ENCODE measurements around the gene DROSHA. TPM values are rescaled to one million over a fixed set of nuclear protein-coding genes. Genes with fewer than 3 reads are reported as not detected.

Gene DROSHA
- total and polyA plus RNA-seq, 10 of the 15 experiments (the other 5 are each of a cell fraction or from before 2014, with no cell fraction given) = 27.9 to 55.0 (median 37.6) TPM

DNA sequence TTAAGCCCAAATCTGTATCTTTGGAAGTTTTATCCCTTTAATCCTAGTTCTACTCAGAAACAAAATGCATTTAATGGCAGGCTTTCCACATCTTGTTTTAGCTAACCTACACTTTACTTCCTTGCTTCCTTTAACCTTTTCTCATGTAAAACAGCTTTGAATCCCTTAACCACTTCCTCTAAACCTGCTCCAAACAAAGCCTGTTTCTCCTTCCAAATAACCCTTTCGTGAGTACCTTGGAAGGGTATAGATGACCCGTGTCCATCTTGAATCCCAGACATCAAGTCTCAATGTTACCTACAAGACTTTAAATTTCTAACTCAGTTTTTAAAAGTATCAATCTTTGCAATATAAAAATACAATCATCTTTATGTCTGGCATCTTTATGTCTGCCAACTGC, 78.4 kb downstream of the DROSHA start:
- DNase-seq (ENCODE audit: low read depth, low spot score) (no peak), FAIRE-seq (no peak), ATAC-seq (no peak)
- H3K4me2 ChIP-seq (ENCODE audit: control insufficient read depth, insufficient read depth) = no peak overlapping the region
- in situ Hi-C loops (cut with MboI) (no loop called here), intact Hi-C loops (cut with micrococcal nuclease; ENCODE audit: unreplicated experiment) (no loop called here)
- H3K79me2 ChIP-seq (ENCODE audit: control insufficient read depth, insufficient read depth, low read length) = no peaks in the 10 kb centered on the region
- no peak overlapping the region for H2AFZ ChIP-seq (ENCODE audit: control insufficient read depth, low read depth, low read length)
- H3K9me3 ChIP-seq (replicated peaks; ENCODE audit: control insufficient read depth, insufficient read depth, low read length) = no peaks in the 10 kb centered on the region; the same call in 1 of the 3 replicates
- no peak overlapping the region for H3K27ac ChIP-seq (ENCODE audit: control insufficient read depth, insufficient read depth)
- ChIA-PET RAD21 (ENCODE audit: unreplicated experiment) (no interaction called here), SMC1A (ENCODE audit: uncharacterized antibody, unreplicated experiment) (interaction anchor here (1.4 kb wide), 1 partner anchor 8 kb away, joined by 4 read pairs; no protein-coding TSS in a partner anchor), CTCF (no interaction called here), POLR2A (no interaction called here)
- H3K4me3 ChIP-seq = no peak overlapping the region
- no peaks in the 10 kb centered on the region for H3K27me3 ChIP-seq (replicated peaks in 1 of 2; ENCODE audit: control insufficient read depth in 2 of 2, insufficient read depth in 2 of 2, low read length in 1 of 2)
- TF ChIP-seq KAT2A (conservative IDR thresholded peaks at IDR 0.05; ENCODE audit: control insufficient read depth, low read depth, low read length) = no peak
- no peak for TF ChIP-seq ESRRA (IDR thresholded peaks at IDR 0.05; ENCODE audit: low read length)
- H3K4me1 ChIP-seq (ENCODE audit: control insufficient read depth, insufficient read depth, low read length) = no peaks in the 10 kb centered on the region
- WGBS (ENCODE audit: insufficient coverage, insufficient replicate concordance, low lambda C conversion rate, missing lambda C conversion rate) = 74% methylated on average over 2 of the region's 2 CpGs
- no peak overlapping the region for H3K9ac ChIP-seq (ENCODE audit: control insufficient read depth, insufficient read depth, low read length)
- H3K36me3 ChIP-seq (ENCODE audit: control insufficient read depth in 2 of 2, insufficient read depth in 2 of 2, low read length in 1 of 2) = peaks cover 0 to 14% of the 10 kb centered on the region in 2 experiments; a peak in 1 of 4 replicates
- no peaks in the 10 kb centered on the region for H4K20me1 ChIP-seq (ENCODE audit: control insufficient read depth, insufficient read depth)
- no TSS peak for BruUV-seq (replicated peaks)

DNA sequence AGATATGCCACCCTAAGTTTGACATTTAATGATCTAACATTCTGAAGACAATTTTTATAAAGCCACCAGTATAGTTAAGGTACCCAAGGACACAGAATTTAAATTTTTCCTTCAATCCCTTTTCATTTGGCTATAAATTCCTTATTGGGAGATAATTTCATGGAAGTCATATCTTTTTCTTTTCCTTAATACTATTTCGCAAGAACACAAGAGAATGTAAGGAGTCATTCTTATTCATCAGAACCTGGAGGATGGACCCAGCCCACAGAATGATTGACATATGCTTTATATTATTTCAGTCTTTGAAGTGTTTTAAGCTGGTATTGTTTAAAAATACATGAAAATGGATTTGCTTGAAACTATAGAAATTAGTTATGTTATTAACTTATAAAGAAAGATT, 79.6 kb downstream of the DROSHA start:
- H3K79me2 ChIP-seq (ENCODE audit: control insufficient read depth, insufficient read depth, low read length) = no peaks in the 10 kb centered on the region
- no peaks in the 10 kb centered on the region; the same call in 1 of the 3 replicates for H3K9me3 ChIP-seq (replicated peaks; ENCODE audit: control insufficient read depth, insufficient read depth, low read length)
- no TSS peak for BruUV-seq (replicated peaks)
- DNase-seq (ENCODE audit: low read depth, low spot score) (no peak), ATAC-seq (no peak), FAIRE-seq (no peak)
- H4K20me1 ChIP-seq (ENCODE audit: control insufficient read depth, insufficient read depth) = no peaks in the 10 kb centered on the region
- CTCF ChIA-PET = no interaction called here
- H3K4me2 ChIP-seq (ENCODE audit: control insufficient read depth, insufficient read depth) = no peak overlapping the region
- no peaks in the 10 kb centered on the region for H3K4me1 ChIP-seq (ENCODE audit: control insufficient read depth, insufficient read depth, low read length)
- H3K27ac ChIP-seq (ENCODE audit: control insufficient read depth, insufficient read depth) = no peak overlapping the region
- peaks cover 0 to 14% of the 10 kb centered on the region in 2 experiments; a peak in 1 of 4 replicates for H3K36me3 ChIP-seq (ENCODE audit: control insufficient read depth in 2 of 2, insufficient read depth in 2 of 2, low read length in 1 of 2)
- no peaks in the 10 kb centered on the region for H3K27me3 ChIP-seq (replicated peaks in 1 of 2; ENCODE audit: control insufficient read depth in 2 of 2, insufficient read depth in 2 of 2, low read length in 1 of 2)
- H3K4me3 ChIP-seq = no peak overlapping the region
- no peak overlapping the region for H2AFZ ChIP-seq (ENCODE audit: control insufficient read depth, low read depth, low read length)
- intact Hi-C loops (cut with micrococcal nuclease; ENCODE audit: unreplicated experiment) (no loop called here), in situ Hi-C loops (cut with MboI) (no loop called here)
- SMC1A ChIA-PET (ENCODE audit: uncharacterized antibody, unreplicated experiment) = no interaction called here
- WGBS (ENCODE audit: insufficient coverage, insufficient replicate concordance, low lambda C conversion rate, missing lambda C conversion rate) = 0% methylated on average over 1 of the region's 1 CpG
- no peak overlapping the region for H3K9ac ChIP-seq (ENCODE audit: control insufficient read depth, insufficient read depth, low read length)
- POLR2A ChIA-PET = no interaction called here
- RAD21 ChIA-PET (ENCODE audit: unreplicated experiment) = no interaction called here
- TF ChIP-seq BCL11A (IDR thresholded peaks at IDR 0.05; ENCODE audit: low read depth, low read length) (no peak), POU2F2 (IDR thresholded peaks at IDR 0.05; ENCODE audit: borderline replicate concordance, low read depth, low read length) (no peak), GATAD2B (conservative IDR thresholded peaks at IDR 0.05; ENCODE audit: low read depth) (no peak), MAX (IDR thresholded peaks at IDR 0.05; ENCODE audit: low read depth, low read length) (no peak), ZNF592 (IDR thresholded peaks at IDR 0.05) (no peak), NFYA (IDR thresholded peaks at IDR 0.05; ENCODE audit: borderline replicate concordance, low read depth, low read length) (no peak), EED (IDR thresholded peaks at IDR 0.05; ENCODE audit: low read depth) (no peak), ATF7 (IDR thresholded peaks at IDR 0.05; ENCODE audit: low read depth) (no peak), KDM1A (IDR thresholded peaks at IDR 0.05; ENCODE audit: borderline replicate concordance) (no peak), RFX5 (IDR thresholded peaks at IDR 0.05; ENCODE audit: low read depth, low read length) (no peak), ATF3 (IDR thresholded peaks at IDR 0.05; ENCODE audit: borderline replicate concordance, extremely low read depth, low read depth, low read length) (no peak), EP300 (IDR thresholded peaks at IDR 0.05; ENCODE audit: borderline replicate concordance in 1 of 2, control insufficient read depth in 1 of 2, low read depth in 2 of 2, low read length in 2 of 2) (no peak)
